DOHH2 (cell line): ENCODE results near the gene SRPK2.

ENCODE experiments used
- EZH2phosphoT487 ChIP-seq: fragments of 200-600 bp; sonication (generic); IDR thresholded peaks from 2 replicates; pipeline ENCODE4 v1.6.1; 2017; ENCODE audit warnings: borderline replicate concordance, mild to moderate bottlenecking, antibody characterized with exemption, low read length, moderate library complexity, mixed read lengths
- TF ChIP-seq, protein P1 (sequence below): fragments of 200-600 bp; sonication (generic); IDR thresholded peaks from one replicate; pipeline ENCODE4 v1.5.1; 2014; ENCODE audit warnings: antibody characterized with exemption, mild to moderate bottlenecking, low read depth, low read length; ENCODE audit not compliant: poor library complexity, severe bottlenecking

DNA sequence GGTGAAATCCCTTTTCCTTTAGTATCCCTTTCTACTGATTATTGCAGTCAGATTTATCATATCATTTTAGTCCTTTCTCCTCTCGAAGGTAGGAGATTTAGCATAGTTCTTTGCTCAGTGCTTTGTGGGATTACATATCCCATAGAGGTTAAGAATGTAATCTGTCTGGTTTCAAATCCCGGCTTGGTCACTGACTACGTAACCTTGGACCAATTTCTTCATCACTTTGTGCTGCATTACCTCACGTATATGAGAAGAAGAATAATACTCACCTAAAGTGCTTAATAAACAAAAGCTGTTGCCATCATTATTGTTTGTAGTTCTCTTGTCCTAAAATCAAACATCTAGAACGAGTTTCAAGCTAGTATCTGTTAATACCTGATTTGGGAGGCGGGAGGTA, 300.7 kb downstream of the SRPK2 start:
- TF ChIP-seq, protein P1, sequence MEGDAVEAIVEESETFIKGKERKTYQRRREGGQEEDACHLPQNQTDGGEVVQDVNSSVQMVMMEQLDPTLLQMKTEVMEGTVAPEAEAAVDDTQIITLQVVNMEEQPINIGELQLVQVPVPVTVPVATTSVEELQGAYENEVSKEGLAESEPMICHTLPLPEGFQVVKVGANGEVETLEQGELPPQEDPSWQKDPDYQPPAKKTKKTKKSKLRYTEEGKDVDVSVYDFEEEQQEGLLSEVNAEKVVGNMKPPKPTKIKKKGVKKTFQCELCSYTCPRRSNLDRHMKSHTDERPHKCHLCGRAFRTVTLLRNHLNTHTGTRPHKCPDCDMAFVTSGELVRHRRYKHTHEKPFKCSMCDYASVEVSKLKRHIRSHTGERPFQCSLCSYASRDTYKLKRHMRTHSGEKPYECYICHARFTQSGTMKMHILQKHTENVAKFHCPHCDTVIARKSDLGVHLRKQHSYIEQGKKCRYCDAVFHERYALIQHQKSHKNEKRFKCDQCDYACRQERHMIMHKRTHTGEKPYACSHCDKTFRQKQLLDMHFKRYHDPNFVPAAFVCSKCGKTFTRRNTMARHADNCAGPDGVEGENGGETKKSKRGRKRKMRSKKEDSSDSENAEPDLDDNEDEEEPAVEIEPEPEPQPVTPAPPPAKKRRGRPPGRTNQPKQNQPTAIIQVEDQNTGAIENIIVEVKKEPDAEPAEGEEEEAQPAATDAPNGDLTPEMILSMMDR: no peak
- no peak for TF ChIP-seq EZH2phosphoT487
